KOPT-K1 (cell line): ENCODE results near the gene KLHDC8A.
"Not testable (repeated sequence)": the region's sequence is repeated elsewhere in the genome, so short reads cannot be mapped to it uniquely, and the experiment has no call there.

Source experiments
- H3K27ac ChIP-seq: fragments of 200-600 bp; sonication (generic); 2 replicates; pipeline ENCODE4 v1.5.1; 2016; ENCODE audit warnings: antibody characterized with exemption, mild to moderate bottlenecking, low read depth, low read length; ENCODE audit not compliant: poor library complexity, severe bottlenecking
- H3K36me3 ChIP-seq: fragments of 200-600 bp; sonication (generic); 2 replicates; pipeline ENCODE4 v1.5.1; 2017; ENCODE audit warnings: antibody characterized with exemption, mild to moderate bottlenecking, low read length, moderate library complexity; ENCODE audit not compliant: insufficient read depth
- H3K9me3 ChIP-seq: fragments of 200-600 bp; sonication (generic); 2 replicates; pipeline ENCODE4 v1.5.1; 2017; ENCODE audit warnings: antibody characterized with exemption, low read length, mild to moderate bottlenecking; ENCODE audit not compliant: insufficient read depth, poor library complexity, severe bottlenecking

Gene KLHDC8A

GRCh38 chr1:205376739-205377138, 20.0 kb upstream of the KLHDC8A start:
- Histone ChIP-seq H3K27ac (no peak overlapping the region), H3K9me3 (no peaks in the 10 kb centered on the region), H3K36me3 (no peaks in the 10 kb centered on the region)

GRCh38 chr1:205375835-205376545, 19.3 kb upstream of the KLHDC8A start:
- no peak overlapping the region for H3K27ac ChIP-seq
- H3K9me3 ChIP-seq = no peaks in the 10 kb centered on the region
- H3K36me3 ChIP-seq = no peaks in the 10 kb centered on the region

GRCh38 chr1:205374210-205375078, 17.7 kb upstream of the KLHDC8A start:
- no peak overlapping the region for H3K27ac ChIP-seq

DNA sequence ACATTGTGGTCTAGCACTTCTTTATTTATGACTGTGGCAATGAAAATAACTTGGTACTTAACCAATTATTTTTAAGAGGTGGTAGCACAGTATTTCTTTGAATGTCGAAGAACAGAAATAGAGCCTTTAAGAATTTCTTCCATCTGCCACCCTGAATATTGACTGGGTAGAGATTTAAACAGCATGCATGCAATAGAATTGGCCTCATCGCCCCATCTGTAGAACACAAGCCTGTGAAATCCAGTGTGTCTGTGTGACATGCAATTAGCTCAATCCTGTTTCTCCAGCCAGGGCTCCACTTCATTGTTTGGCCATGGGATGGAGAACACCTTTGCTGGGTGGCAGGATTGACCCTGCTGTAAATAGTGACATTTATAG, 17.1 kb upstream of the KLHDC8A start:
- Histone ChIP-seq H3K36me3 (no peaks in the 10 kb centered on the region), H3K9me3 (no peaks in the 10 kb centered on the region), H3K27ac (no peak overlapping the region)

More at GRCh38 chr1:205374210-205375078, 17.7 kb upstream of the KLHDC8A start:
- Histone ChIP-seq H3K9me3 (no peaks in the 10 kb centered on the region), H3K36me3 (no peaks in the 10 kb centered on the region)

GRCh38 chr1:205373022-205373797, 16.5 kb upstream of the KLHDC8A start:
- no peak overlapping the region for H3K27ac ChIP-seq
- H3K36me3 ChIP-seq = no peaks in the 10 kb centered on the region
- H3K9me3 ChIP-seq = no peaks in the 10 kb centered on the region

- Histone ChIP-seq H3K36me3 (no peaks in the 10 kb centered on the region), H3K9me3 (no peaks in the 10 kb centered on the region), H3K27ac (no peak overlapping the region)
Observed at GRCh38 chr1:205371871-205372660, 15.3 kb upstream of the KLHDC8A start.

GRCh38 chr1:205370780-205371179, 14.1 kb upstream of the KLHDC8A start:
- Histone ChIP-seq H3K27ac (no peak overlapping the region), H3K9me3 (no peaks in the 10 kb centered on the region), H3K36me3 (no peaks in the 10 kb centered on the region)

DNA sequence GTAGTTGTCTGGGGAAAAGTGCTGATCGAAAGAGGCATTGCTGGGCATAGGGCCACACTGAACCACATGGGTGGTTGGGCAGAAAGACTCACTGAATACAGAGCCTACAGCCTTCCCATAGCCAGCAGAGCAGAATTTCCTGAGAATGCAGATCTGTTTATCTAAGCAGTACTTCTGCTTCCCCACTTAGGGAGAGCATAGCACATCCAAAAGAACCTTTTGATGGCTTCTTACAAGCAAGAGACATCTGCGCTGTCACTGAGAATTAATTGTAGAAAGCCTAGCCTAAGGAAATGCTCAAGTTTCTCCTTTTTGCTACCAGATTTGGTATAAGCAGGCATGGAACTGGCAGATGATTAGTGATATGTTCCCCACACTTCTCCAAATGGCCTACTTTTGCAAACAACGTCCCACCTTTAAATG, 13.0 kb upstream of the KLHDC8A start:
- H3K9me3 ChIP-seq = no peaks in the 10 kb centered on the region
- no peak overlapping the region for H3K27ac ChIP-seq
- no peaks in the 10 kb centered on the region for H3K36me3 ChIP-seq

- H3K36me3 ChIP-seq = no peaks in the 10 kb centered on the region
- no peaks in the 10 kb centered on the region for H3K9me3 ChIP-seq
- H3K27ac ChIP-seq = no peak overlapping the region
Observed at GRCh38 chr1:205368478-205368877, 11.8 kb upstream of the KLHDC8A start.

DNA sequence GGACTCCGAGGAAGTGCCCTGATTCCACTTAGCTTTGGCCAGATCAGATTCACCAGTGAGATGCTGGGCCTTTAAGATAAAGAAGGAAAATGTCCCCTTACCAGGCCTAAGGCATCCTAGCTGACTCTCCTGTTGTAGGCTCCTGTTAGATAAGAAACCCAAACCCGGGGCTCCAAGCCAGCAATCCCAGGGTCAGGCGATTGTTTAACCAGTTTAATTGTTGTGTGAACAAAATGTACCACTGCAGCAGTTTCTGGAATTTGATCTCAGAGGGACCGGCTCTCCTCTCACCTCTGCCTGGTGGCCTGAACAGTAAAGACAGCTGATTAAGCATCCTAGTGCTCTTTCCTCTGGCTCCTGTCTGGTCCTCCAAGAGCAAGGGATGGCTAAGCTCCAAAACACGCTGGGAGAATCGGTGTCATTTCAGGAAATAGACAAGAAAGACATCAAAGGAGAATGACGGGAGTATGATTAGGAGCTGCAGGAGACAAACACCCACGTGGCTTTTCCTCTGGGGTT, 9.3 kb upstream of the KLHDC8A start:
- H3K27ac ChIP-seq = no peak overlapping the region
- H3K9me3 ChIP-seq = no peaks in the 10 kb centered on the region
- H3K36me3 ChIP-seq = no peaks in the 10 kb centered on the region

DNA sequence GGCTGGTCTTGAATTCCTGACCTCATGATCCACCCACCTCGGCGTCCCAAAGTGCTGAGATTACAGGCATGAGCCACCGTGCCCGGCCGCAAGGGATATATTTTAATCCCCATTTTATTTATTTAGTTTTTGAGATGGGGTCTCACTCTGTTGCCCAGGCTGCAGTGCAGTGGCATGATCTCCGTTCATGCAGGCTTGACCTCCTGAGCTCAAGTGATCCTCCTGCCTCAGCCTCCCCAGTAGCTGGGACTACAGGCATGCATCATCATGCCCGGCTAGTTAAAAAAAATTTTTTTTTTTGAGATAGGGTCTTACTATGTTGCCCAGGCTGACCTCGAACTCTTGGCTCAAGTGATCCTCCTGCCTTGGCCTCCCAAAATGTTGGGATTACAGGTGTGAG, 8.4 kb upstream of the KLHDC8A start:
- H3K36me3 ChIP-seq, H3K27ac ChIP-seq, H3K9me3 ChIP-seq: not testable (repeated sequence)

DNA sequence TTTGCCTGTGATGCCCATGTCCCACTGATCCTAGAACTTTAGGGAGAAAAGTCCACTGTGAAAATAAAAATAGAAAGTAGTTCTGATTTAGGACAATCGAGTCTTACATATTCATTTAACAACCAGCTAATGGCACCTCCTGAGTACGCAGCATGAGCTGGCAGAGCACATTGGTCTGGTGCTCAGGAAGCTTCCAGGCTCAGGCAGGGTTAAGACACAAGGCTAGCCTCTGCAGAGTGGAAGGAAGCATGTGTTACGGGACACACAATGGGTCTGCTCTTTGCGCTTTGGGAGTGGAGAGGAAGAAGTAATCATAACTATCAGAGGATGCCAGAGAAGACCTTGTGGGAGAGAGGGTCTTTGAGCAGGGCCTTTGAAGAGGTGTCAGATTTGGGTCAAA, 4.2 kb upstream of the KLHDC8A start:
- no peaks in the 10 kb centered on the region for H3K9me3 ChIP-seq
- no peak overlapping the region for H3K27ac ChIP-seq
- no peaks in the 10 kb centered on the region for H3K36me3 ChIP-seq

- H3K9me3 ChIP-seq = no peaks in the 10 kb centered on the region
- no peak overlapping the region for H3K27ac ChIP-seq
- H3K36me3 ChIP-seq = no peaks in the 10 kb centered on the region
Observed at GRCh38 chr1:205359771-205360565, 3.2 kb upstream of the KLHDC8A start.

GRCh38 chr1:205358579-205358978, 1.9 kb upstream of the KLHDC8A start:
- Histone ChIP-seq H3K27ac (no peak overlapping the region), H3K9me3 (no peaks in the 10 kb centered on the region)

More at GRCh38 chr1:205358579-205358978, 1.9 kb upstream of the KLHDC8A start:
- no peaks in the 10 kb centered on the region for H3K36me3 ChIP-seq
